HEK293 (cell line): Measurements from ENCODE around the gene FAM131B.
A peak's percentile ranks its signal among the peaks of the same experiment; 100 is the strongest.

Experiments
- CTCF ChIA-PET: fragments of 350-600 bp; formaldehyde crosslinking; extraction: SDS; loops from one replicate; lab custom pipeline; 2021; ENCODE audit warnings: antibody characterized with exemption; lab: Yijun Ruan, JAX
- POLR2A ChIA-PET: fragments of 300-600 bp; formaldehyde crosslinking; extraction: SDS; loops from one replicate; lab custom pipeline; 2020; ENCODE audit warnings: antibody characterized with exemption, inconsistent platforms; lab: Yijun Ruan, JAX
- H3K27ac ChIP-seq: fragments of 200-500 bp; sonication (Bioruptor generic); 2 replicates; pipeline ENCODE4 v1.5.1; 2014; ENCODE audit warnings: low read depth, low read length, control low read depth, inconsistent platforms; ENCODE audit errors: extremely low read depth
- H3K36me3 ChIP-seq, 2 experiments: fragments of 200-500 bp in 1 of 2; sonication (Bioruptor generic) in 1 of 2; 1 replicate in 1 of 2; 2 replicates in 1 of 2; pipeline ENCODE4 v1.5.1; 2014 to 2017; ENCODE audit warnings: inconsistent platforms in 2 of 2, low read length in 2 of 2; ENCODE audit not compliant: control insufficient read depth in 2 of 2, insufficient read depth in 1 of 2
- H3K4me1 ChIP-seq: fragments of 200-500 bp; sonication (Bioruptor generic); 2 replicates; pipeline ENCODE4 v1.5.1; 2014; ENCODE audit warnings: mild to moderate bottlenecking, low read length, inconsistent platforms; ENCODE audit not compliant: control insufficient read depth, insufficient read depth
- H3K4me3 ChIP-seq: 2 replicates; pipeline ENCODE4 v1.5.1; 2011; ENCODE audit warnings: low read depth, mild to moderate bottlenecking, control low read depth, low read length, moderate library complexity
- H3K9me3 ChIP-seq: fragments of 200-500 bp; sonication (Bioruptor generic); 2 replicates; pipeline ENCODE4 v1.5.1; 2014; ENCODE audit warnings: low read depth, low read length, inconsistent platforms; ENCODE audit not compliant: control insufficient read depth, insufficient read depth
- BCL11A ChIP-seq: fragments of 450-650 bp; formaldehyde crosslinking; IDR thresholded peaks from 2 replicates; pipeline ENCODE4 v1.5.1; 2016; ENCODE audit warnings: low read depth, missing biosample characterization, missing genetic modification characterization
- KLF1 ChIP-seq: fragments of 450-650 bp; formaldehyde crosslinking; IDR thresholded peaks from 2 replicates; pipeline ENCODE4 v1.5.1; 2016; ENCODE audit warnings: missing biosample characterization, missing genetic modification characterization
- KLF8 ChIP-seq: fragments of 450-650 bp; formaldehyde crosslinking; IDR thresholded peaks from 2 replicates; pipeline ENCODE4 v1.5.1; 2016; ENCODE audit warnings: missing biosample characterization, missing genetic modification characterization
- KLF9 ChIP-seq: fragments of 450-650 bp; formaldehyde crosslinking; IDR thresholded peaks from 2 replicates; pipeline ENCODE4 v1.5.1; 2016; ENCODE audit warnings: missing biosample characterization, missing genetic modification characterization, low read depth
- SETDB1 ChIP-seq: IDR thresholded peaks from one replicate; pipeline ENCODE4 v1.6.1; 2017; ENCODE audit warnings: mild to moderate bottlenecking, low read length, moderate library complexity, mixed read lengths; ENCODE audit not compliant: insufficient read length
- SP2 ChIP-seq: fragments of 450-650 bp; formaldehyde crosslinking; IDR thresholded peaks from 2 replicates; pipeline ENCODE4 v1.5.1; 2016; ENCODE audit warnings: missing biosample characterization, missing genetic modification characterization
- ZBTB20 ChIP-seq: fragments of 450-650 bp; formaldehyde crosslinking; IDR thresholded peaks from 2 replicates; pipeline ENCODE4 v1.5.1; 2016; ENCODE audit warnings: missing biosample characterization, missing genetic modification characterization
- ZNF112 ChIP-seq: fragments of 450-650 bp; formaldehyde crosslinking; IDR thresholded peaks from 2 replicates; pipeline ENCODE4 v1.5.0; 2017; ENCODE audit warnings: missing biosample characterization, missing genetic modification characterization
- ZNF138 ChIP-seq: fragments of 450-650 bp; formaldehyde crosslinking; IDR thresholded peaks from 2 replicates; pipeline ENCODE4 v1.5.1; 2016; ENCODE audit warnings: missing biosample characterization, missing genetic modification characterization, borderline replicate concordance
- ZNF16 ChIP-seq: fragments of 450-650 bp; formaldehyde crosslinking; IDR thresholded peaks from 2 replicates; pipeline ENCODE4 v1.5.1; 2016; ENCODE audit warnings: low read depth, missing biosample characterization, missing genetic modification characterization
- ZNF169 ChIP-seq: fragments of 450-650 bp; formaldehyde crosslinking; IDR thresholded peaks from 2 replicates; pipeline ENCODE4 v1.5.1; 2016; ENCODE audit warnings: missing biosample characterization, missing genetic modification characterization
- ZNF366 ChIP-seq: fragments of 450-650 bp; formaldehyde crosslinking; conservative IDR thresholded peaks from 2 replicates; pipeline ENCODE4 v1.5.1; 2016; ENCODE audit warnings: missing biosample characterization, missing genetic modification characterization
- ZNF426 ChIP-seq: fragments of 450-650 bp; formaldehyde crosslinking; IDR thresholded peaks from 2 replicates; pipeline ENCODE4 v1.5.1; 2017; ENCODE audit warnings: missing biosample characterization, missing genetic modification characterization, mild to moderate bottlenecking, inconsistent platforms, moderate library complexity
- ZNF544 ChIP-seq: fragments of 450-650 bp; formaldehyde crosslinking; IDR thresholded peaks from 2 replicates; pipeline ENCODE4 v1.5.0; 2017; ENCODE audit warnings: missing biosample characterization, missing genetic modification characterization
- ZNF660 ChIP-seq: fragments of 450-650 bp; IDR thresholded peaks from 2 replicates; pipeline ENCODE4 v1.5.1; 2018; ENCODE audit warnings: missing biosample characterization, mild to moderate bottlenecking, missing genetic modification characterization
- ZNF664 ChIP-seq: fragments of 450-650 bp; formaldehyde crosslinking; IDR thresholded peaks from 2 replicates; pipeline ENCODE4 v1.5.1; 2016; ENCODE audit warnings: missing biosample characterization, missing genetic modification characterization
- ZNF670 ChIP-seq: fragments of 450-650 bp; formaldehyde crosslinking; IDR thresholded peaks from 2 replicates; pipeline ENCODE4 v1.5.1; 2016; ENCODE audit warnings: missing biosample characterization, missing genetic modification characterization, low read depth
- ZNF747 ChIP-seq: fragments of 450-650 bp; formaldehyde crosslinking; IDR thresholded peaks from 2 replicates; pipeline ENCODE4 v1.5.1; 2016; ENCODE audit warnings: missing biosample characterization, missing genetic modification characterization
- TF ChIP-seq, protein P1 (sequence below): fragments of 450-650 bp; formaldehyde crosslinking; conservative IDR thresholded peaks from 2 replicates; pipeline ENCODE4 v1.5.1; 2016; ENCODE audit warnings: low read depth, missing biosample characterization, missing genetic modification characterization
- TF ChIP-seq, protein P2 (sequence below): fragments of 450-650 bp; formaldehyde crosslinking; IDR thresholded peaks from 2 replicates; pipeline ENCODE4 v1.5.1; 2016; ENCODE audit warnings: missing biosample characterization, missing genetic modification characterization
- TF ChIP-seq, protein P3 (sequence below): fragments of 450-650 bp; formaldehyde crosslinking; IDR thresholded peaks from 2 replicates; pipeline ENCODE4 v1.5.1; 2016; ENCODE audit warnings: missing biosample characterization, missing genetic modification characterization
- TF ChIP-seq, protein P4 (sequence below): fragments of 450-650 bp; formaldehyde crosslinking; IDR thresholded peaks from 2 replicates; pipeline ENCODE4 v1.5.1; 2016; ENCODE audit warnings: missing biosample characterization, missing genetic modification characterization
- TF ChIP-seq, protein P5 (sequence below): fragments of 450-650 bp; formaldehyde crosslinking; IDR thresholded peaks from 2 replicates; pipeline ENCODE4 v1.5.1; 2016; ENCODE audit warnings: missing biosample characterization, missing genetic modification characterization

Gene FAM131B

DNA sequence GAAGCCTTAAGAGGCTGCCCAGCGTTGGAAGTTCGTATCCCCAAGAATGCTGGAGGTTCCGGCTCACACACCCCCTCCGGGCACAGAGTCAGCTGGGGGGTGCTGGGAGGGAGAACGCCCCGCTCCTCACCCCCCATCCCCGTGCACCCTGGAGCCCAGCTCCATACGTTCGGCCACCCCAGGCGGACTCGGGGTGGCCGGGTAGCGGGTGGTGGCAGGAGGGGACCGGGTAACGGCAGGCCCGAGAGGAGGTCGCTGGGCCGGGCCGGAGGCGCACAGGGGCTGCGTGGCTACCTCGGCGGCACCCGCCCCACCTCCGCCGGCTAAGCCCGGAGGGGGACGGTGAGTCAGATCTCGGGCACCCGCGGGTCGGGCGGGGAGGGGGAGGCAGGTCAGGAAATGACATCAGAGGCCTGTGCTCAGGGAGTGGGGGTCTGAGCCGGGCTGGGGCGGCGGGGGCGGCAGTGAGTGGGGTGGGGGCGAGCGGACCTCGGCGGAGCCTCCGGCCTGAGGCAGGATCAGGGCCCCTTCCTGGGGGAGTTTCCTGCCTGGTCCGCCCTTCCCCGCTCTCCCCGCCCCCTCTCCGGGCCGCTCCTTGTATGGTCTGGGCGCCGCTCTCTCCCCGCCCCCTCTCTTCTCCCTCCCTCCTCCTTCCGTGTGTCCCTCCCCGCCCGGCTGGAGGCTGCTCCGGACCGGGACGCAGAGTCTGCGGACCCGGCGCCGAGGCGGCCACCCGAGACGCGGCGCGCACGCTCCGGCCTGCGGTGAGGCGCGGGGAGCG is 18.3 kb upstream of the FAM131B start, which contains the start of gene ZYX (continued):
- TF ChIP-seq, protein P1, sequence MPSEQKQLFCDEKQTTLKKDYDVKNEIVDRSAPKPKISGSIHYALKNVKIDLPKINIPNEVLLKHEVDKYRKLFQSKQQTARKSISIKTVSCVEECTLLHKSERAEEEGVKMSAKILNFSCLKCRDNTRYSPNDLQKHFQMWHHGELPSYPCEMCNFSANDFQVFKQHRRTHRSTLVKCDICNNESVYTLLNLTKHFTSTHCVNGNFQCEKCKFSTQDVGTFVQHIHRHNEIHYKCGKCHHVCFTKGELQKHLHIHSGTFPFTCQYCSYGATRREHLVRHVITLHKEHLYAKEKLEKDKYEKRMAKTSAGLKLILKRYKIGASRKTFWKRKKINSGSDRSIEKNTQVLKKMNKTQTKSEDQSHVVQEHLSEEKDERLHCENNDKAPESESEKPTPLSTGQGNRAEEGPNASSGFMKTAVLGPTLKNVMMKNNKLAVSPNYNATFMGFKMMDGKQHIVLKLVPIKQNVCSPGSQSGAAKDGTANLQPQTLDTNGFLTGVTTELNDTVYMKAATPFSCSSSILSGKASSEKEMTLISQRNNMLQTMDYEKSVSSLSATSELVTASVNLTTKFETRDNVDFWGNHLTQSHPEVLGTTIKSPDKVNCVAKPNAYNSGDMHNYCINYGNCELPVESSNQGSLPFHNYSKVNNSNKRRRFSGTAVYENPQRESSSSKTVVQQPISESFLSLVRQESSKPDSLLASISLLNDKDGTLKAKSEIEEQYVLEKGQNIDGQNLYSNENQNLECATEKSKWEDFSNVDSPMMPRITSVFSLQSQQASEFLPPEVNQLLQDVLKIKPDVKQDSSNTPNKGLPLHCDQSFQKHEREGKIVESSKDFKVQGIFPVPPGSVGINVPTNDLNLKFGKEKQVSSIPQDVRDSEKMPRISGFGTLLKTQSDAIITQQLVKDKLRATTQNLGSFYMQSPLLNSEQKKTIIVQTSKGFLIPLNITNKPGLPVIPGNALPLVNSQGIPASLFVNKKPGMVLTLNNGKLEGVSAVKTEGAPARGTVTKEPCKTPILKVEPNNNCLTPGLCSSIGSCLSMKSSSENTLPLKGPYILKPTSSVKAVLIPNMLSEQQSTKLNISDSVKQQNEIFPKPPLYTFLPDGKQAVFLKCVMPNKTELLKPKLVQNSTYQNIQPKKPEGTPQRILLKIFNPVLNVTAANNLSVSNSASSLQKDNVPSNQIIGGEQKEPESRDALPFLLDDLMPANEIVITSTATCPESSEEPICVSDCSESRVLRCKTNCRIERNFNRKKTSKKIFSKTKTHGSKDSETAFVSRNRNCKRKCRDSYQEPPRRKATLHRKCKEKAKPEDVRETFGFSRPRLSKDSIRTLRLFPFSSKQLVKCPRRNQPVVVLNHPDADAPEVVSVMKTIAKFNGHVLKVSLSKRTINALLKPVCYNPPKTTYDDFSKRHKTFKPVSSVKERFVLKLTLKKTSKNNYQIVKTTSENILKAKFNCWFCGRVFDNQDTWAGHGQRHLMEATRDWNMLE (tag by site-specific recombination), result no peak
- TF ChIP-seq, protein P2, sequence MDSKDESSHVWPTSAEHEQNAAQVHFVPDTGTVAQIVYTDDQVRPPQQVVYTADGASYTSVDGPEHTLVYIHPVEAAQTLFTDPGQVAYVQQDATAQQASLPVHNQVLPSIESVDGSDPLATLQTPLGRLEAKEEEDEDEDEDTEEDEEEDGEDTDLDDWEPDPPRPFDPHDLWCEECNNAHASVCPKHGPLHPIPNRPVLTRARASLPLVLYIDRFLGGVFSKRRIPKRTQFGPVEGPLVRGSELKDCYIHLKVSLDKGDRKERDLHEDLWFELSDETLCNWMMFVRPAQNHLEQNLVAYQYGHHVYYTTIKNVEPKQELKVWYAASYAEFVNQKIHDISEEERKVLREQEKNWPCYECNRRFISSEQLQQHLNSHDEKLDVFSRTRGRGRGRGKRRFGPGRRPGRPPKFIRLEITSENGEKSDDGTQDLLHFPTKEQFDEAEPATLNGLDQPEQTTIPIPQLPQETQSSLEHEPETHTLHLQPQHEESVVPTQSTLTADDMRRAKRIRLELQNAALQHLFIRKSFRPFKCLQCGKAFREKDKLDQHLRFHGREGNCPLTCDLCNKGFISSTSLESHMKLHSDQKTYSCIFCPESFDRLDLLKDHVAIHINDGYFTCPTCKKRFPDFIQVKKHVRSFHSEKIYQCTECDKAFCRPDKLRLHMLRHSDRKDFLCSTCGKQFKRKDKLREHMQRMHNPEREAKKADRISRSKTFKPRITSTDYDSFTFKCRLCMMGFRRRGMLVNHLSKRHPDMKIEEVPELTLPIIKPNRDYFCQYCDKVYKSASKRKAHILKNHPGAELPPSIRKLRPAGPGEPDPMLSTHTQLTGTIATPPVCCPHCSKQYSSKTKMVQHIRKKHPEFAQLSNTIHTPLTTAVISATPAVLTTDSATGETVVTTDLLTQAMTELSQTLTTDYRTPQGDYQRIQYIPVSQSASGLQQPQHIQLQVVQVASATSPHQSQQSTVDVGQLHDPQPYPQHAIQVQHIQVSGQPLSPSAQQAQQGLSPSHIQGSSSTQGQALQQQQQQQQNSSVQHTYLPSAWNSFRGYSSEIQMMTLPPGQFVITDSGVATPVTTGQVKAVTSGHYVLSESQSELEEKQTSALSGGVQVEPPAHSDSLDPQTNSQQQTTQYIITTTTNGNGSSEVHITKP, result no peak
- no peak for TF ChIP-seq ZNF747
- TF ChIP-seq ZNF366, result no peak
- TF ChIP-seq ZNF112 (tag by site-specific recombination), result no peak
- no peak for TF ChIP-seq ZNF670 (tag by site-specific recombination)
- peak; percentile 71; the same call in 1 of the 2 replicates for TF ChIP-seq ZBTB20 (tag by site-specific recombination)

DNA sequence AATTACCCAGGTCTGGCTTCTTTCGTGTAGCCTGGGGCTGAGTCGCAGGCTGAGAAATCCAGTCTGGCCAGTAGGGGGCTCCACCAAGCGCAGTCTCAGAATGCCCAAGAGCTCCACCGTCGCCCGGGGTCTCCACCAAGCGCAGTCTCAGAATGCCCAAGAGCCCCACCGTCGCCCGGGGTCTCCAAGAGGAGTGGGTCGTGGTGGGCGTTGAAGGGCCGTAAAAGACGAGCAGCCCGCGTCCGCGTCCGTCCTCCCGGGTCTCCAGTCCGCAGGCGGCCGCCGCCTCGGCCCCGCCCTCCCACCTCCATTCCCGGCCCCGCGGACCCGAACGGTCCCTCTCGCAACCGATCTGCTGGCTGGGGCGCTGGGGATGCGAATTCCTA is 17.7 kb upstream of the FAM131B start:
- POLR2A ChIA-PET, result interaction anchor here (0.7 to 3.0 kb wide), 7 partner anchors 10 to 99 kb away, joined by 3 to 13 read pairs (median 5); partner anchors contain the start of genes CASP2 and EPHA1
- H3K36me3 ChIP-seq, result peaks cover 0 to 28% of the 10 kb centered on the region in 2 experiments; a peak in 2 of 3 replicates
- H3K4me3 ChIP-seq, result peak overlapping the region; percentile 85
- H3K9me3 ChIP-seq, result no peaks in the 10 kb centered on the region
- CTCF ChIA-PET, result interaction anchor here (0.6 to 2.9 kb wide), 20 partner anchors 8 to 557 kb away, joined by 3 to 43 read pairs (median 6); partner anchors contain the start of gene FAM131B
- peak overlapping the region; percentile 94 for H3K27ac ChIP-seq
- H3K4me1 ChIP-seq, result peaks cover 3% of the 10 kb centered on the region; the same call in 1 of the 2 replicates
- TF ChIP-seq KLF1 (tag by site-specific recombination) (no peak), KLF8 (tag by site-specific recombination) (no peak), ZNF16 (no peak), BCL11A (tag by site-specific recombination) (no peak), ZNF169 (tag by site-specific recombination) (no peak), ZNF426 (tag by site-specific recombination) (no peak), ZNF138 (tag by site-specific recombination) (no peak), KLF9 (tag by site-specific recombination) (peak; percentile 82; the same call in 1 of the 2 replicates), SP2 (tag by site-specific recombination) (no peak), SETDB1 (no peak), ZNF664 (tag by site-specific recombination) (no peak), ZNF544 (no peak), ZNF660 (tag by site-specific recombination) (0 out of 2 replicates have a peak, but pooled peaks have one; percentile 13)
- TF ChIP-seq, protein P3, sequence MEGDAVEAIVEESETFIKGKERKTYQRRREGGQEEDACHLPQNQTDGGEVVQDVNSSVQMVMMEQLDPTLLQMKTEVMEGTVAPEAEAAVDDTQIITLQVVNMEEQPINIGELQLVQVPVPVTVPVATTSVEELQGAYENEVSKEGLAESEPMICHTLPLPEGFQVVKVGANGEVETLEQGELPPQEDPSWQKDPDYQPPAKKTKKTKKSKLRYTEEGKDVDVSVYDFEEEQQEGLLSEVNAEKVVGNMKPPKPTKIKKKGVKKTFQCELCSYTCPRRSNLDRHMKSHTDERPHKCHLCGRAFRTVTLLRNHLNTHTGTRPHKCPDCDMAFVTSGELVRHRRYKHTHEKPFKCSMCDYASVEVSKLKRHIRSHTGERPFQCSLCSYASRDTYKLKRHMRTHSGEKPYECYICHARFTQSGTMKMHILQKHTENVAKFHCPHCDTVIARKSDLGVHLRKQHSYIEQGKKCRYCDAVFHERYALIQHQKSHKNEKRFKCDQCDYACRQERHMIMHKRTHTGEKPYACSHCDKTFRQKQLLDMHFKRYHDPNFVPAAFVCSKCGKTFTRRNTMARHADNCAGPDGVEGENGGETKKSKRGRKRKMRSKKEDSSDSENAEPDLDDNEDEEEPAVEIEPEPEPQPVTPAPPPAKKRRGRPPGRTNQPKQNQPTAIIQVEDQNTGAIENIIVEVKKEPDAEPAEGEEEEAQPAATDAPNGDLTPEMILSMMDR (tag by site-specific recombination), result peak; percentile 91
- TF ChIP-seq, protein P4, sequence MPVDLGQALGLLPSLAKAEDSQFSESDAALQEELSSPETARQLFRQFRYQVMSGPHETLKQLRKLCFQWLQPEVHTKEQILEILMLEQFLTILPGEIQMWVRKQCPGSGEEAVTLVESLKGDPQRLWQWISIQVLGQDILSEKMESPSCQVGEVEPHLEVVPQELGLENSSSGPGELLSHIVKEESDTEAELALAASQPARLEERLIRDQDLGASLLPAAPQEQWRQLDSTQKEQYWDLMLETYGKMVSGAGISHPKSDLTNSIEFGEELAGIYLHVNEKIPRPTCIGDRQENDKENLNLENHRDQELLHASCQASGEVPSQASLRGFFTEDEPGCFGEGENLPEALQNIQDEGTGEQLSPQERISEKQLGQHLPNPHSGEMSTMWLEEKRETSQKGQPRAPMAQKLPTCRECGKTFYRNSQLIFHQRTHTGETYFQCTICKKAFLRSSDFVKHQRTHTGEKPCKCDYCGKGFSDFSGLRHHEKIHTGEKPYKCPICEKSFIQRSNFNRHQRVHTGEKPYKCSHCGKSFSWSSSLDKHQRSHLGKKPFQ, result 0 out of 2 replicates have a peak, but pooled peaks have one; percentile 3
- TF ChIP-seq, protein P5, sequence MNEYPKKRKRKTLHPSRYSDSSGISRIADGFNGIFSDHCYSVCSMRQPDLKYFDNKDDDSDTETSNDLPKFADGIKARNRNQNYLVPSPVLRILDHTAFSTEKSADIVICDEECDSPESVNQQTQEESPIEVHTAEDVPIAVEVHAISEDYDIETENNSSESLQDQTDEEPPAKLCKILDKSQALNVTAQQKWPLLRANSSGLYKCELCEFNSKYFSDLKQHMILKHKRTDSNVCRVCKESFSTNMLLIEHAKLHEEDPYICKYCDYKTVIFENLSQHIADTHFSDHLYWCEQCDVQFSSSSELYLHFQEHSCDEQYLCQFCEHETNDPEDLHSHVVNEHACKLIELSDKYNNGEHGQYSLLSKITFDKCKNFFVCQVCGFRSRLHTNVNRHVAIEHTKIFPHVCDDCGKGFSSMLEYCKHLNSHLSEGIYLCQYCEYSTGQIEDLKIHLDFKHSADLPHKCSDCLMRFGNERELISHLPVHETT, result no peak
